Kasumi-1 (cell line): ENCODE data around the gene KREMEN1.

Experiments used
- DNase-seq, 2 experiments: peaks; one replicate each; lab custom pipeline; 2025; lab: John Stamatoyannopoulos, UW

KREMEN1 gene

GRCh38 chr22:29149841-29150555, 77.2 kb downstream of the KREMEN1 start:
- no peak for DNase-seq

GRCh38 chr22:29150701-29151100, 77.9 kb downstream of the KREMEN1 start:
- DNase-seq, result no peak

- DNase-seq, result no peak
Observed at GRCh38 chr22:29151316-29151715, 78.5 kb downstream of the KREMEN1 start.

GRCh38 chr22:29152045-29152953, 79.5 kb downstream of the KREMEN1 start:
- no peak for DNase-seq

GRCh38 chr22:29152954-29153719, 80.3 kb downstream of the KREMEN1 start:
- DNase-seq, result no peak

GRCh38 chr22:29154364-29155048, 81.7 kb downstream of the KREMEN1 start:
- peak; percentile 64 to 69 for DNase-seq

- no peak for DNase-seq
Observed at GRCh38 chr22:29155966-29156365, 83.1 kb downstream of the KREMEN1 start.

GRCh38 chr22:29156507-29156906, 83.7 kb downstream of the KREMEN1 start:
- DNase-seq, result no peak

- DNase-seq, result no peak
Observed at GRCh38 chr22:29157759-29158535, 85.1 kb downstream of the KREMEN1 start.

- DNase-seq, result no peak
Observed at GRCh38 chr22:29158546-29158945, 85.7 kb downstream of the KREMEN1 start.

GRCh38 chr22:29163808-29164207, 91.0 kb downstream of the KREMEN1 start:
- DNase-seq, result no peak

GRCh38 chr22:29165321-29166060, 92.7 kb downstream of the KREMEN1 start:
- DNase-seq, result no peak

- DNase-seq, result no peak
Observed at GRCh38 chr22:29166180-29166579, 93.3 kb downstream of the KREMEN1 start.

- peak; percentile 95 for DNase-seq
Observed at GRCh38 chr22:29167032-29167911, 94.4 kb downstream of the KREMEN1 start.

GRCh38 chr22:29171721-29172120, 98.9 kb downstream of the KREMEN1 start:
- DNase-seq, result no peak

- no peak for DNase-seq
Observed at GRCh38 chr22:29172216-29172615, 99.4 kb downstream of the KREMEN1 start.

GRCh38 chr22:29175312-29175835, 102.5 kb downstream of the KREMEN1 start:
- no peak for DNase-seq

- no peak for DNase-seq
Observed at GRCh38 chr22:29183971-29184848, 111.4 kb downstream of the KREMEN1 start.
